WTC11 (cell line): ENCODE measurements around the gene DOHH. TPM values are rescaled to one million over a fixed set of nuclear protein-coding genes. Genes with fewer than 3 reads are reported as not detected.

ENCODE experiments used
- ATAC-seq: fragments of 200-7000 bp; cut with Tn5 transposase; 2 replicates; pipeline ENCODE4 v1.10.0; 2021; ENCODE audit warnings: mild to moderate bottlenecking, moderate library complexity
- CTCF ChIA-PET: fragments of 300-600 bp; sonication (Branson Sonifier 250); formaldehyde crosslinking; loops from one replicate; lab custom pipeline; 2021; ENCODE audit warnings: antibody characterized with exemption; lab: Charles Lee
- POLR2A ChIA-PET: fragments of 350-600 bp; sonication (Branson Sonifier 250); formaldehyde crosslinking; loops from one replicate; lab custom pipeline; 2021; ENCODE audit warnings: antibody characterized with exemption; lab: Charles Lee
- DNase-seq: peaks from one replicate; pipeline ENCODE4 v3.0.0; 2021; ENCODE audit warnings: low spot score
- H3K27ac Mint-ChIP-seq: 2 replicates; pipeline ENCODE4 v1.8.0; 2021; ENCODE audit warnings: mixed read lengths
- H3K27me3 Mint-ChIP-seq: 2 replicates; pipeline ENCODE4 v1.8.0; 2021; ENCODE audit warnings: low read depth, mild to moderate bottlenecking, moderate library complexity, mixed read lengths
- H3K36me3 Mint-ChIP-seq: 2 replicates; pipeline ENCODE4 v1.8.0; 2021; ENCODE audit warnings: mixed read lengths
- H3K4me1 Mint-ChIP-seq: 2 replicates; pipeline ENCODE4 v1.8.0; 2022; ENCODE audit warnings: mixed read lengths
- H3K4me3 Mint-ChIP-seq: 2 replicates; pipeline ENCODE4 v1.8.0; 2021; ENCODE audit warnings: mild to moderate bottlenecking, moderate library complexity, mixed read lengths
- H3K9me3 Mint-ChIP-seq: 2 replicates; pipeline ENCODE4 v1.8.0; 2021; ENCODE audit warnings: mixed read lengths
- CBFB ChIP-seq: sonication (generic); formaldehyde crosslinking; IDR thresholded peaks from 2 replicates; pipeline ENCODE4 v1.8.1; 2022; ENCODE audit warnings: mild to moderate bottlenecking, low read depth, missing genetic modification reagents
- CREB1 ChIP-seq: sonication (generic); formaldehyde crosslinking; IDR thresholded peaks from 2 replicates; pipeline ENCODE4 v1.8.0; 2023; ENCODE audit warnings: mild to moderate bottlenecking, missing genetic modification reagents
- CREM ChIP-seq: sonication (generic); formaldehyde crosslinking; IDR thresholded peaks from 2 replicates; pipeline ENCODE4 v1.8.1; 2022; ENCODE audit warnings: mild to moderate bottlenecking, missing genetic modification reagents, moderate library complexity
- GTF2I ChIP-seq: fragments of 250-450 bp; sonication (Bioruptor Pico); conservative IDR thresholded peaks from 2 replicates; pipeline ENCODE4 v1.4.0; 2021; ENCODE audit warnings: mild to moderate bottlenecking
- JUN ChIP-seq: sonication (generic); formaldehyde crosslinking; IDR thresholded peaks from 2 replicates; pipeline ENCODE4 v1.8.0; 2023; ENCODE audit warnings: mild to moderate bottlenecking, missing genetic modification reagents
- MYBL2 ChIP-seq: sonication (generic); formaldehyde crosslinking; IDR thresholded peaks from 2 replicates; pipeline ENCODE4 v1.8.1; 2023; ENCODE audit warnings: mild to moderate bottlenecking, moderate library complexity, missing genetic modification reagents
- NFATC4 ChIP-seq: fragments of 250-450 bp; sonication (Bioruptor Pico); IDR thresholded peaks from 2 replicates; pipeline ENCODE4 v1.9.0; 2021; ENCODE audit warnings: mild to moderate bottlenecking
- NFE2L1 ChIP-seq: sonication (generic); formaldehyde crosslinking; IDR thresholded peaks from 2 replicates; pipeline ENCODE4 v1.8.1; 2023; ENCODE audit warnings: missing genetic modification reagents
- NR3C1 ChIP-seq: sonication (generic); formaldehyde crosslinking; conservative IDR thresholded peaks from 2 replicates; pipeline ENCODE4 v1.8.1; 2023; ENCODE audit warnings: low read depth, mild to moderate bottlenecking, missing genetic modification reagents
- PRRX2 ChIP-seq: fragments of 250-450 bp; sonication (Bioruptor Pico); IDR thresholded peaks from 2 replicates; pipeline ENCODE4 v1.8.0; 2021; ENCODE audit warnings: mild to moderate bottlenecking
- TCF7 ChIP-seq: sonication (generic); formaldehyde crosslinking; IDR thresholded peaks from 2 replicates; pipeline ENCODE4 v1.8.0; 2022; ENCODE audit warnings: mild to moderate bottlenecking, low read depth, missing genetic modification reagents, moderate library complexity
- TP53 ChIP-seq: sonication (generic); formaldehyde crosslinking; IDR thresholded peaks from 2 replicates; pipeline ENCODE4 v1.8.1; 2023; ENCODE audit warnings: mild to moderate bottlenecking, missing genetic modification reagents
- ZBTB21 ChIP-seq: sonication (generic); formaldehyde crosslinking; IDR thresholded peaks from 2 replicates; pipeline ENCODE4 v1.8.1; 2023; ENCODE audit warnings: mild to moderate bottlenecking, missing genetic modification reagents, borderline replicate concordance
- ZNF121 ChIP-seq: sonication (generic); formaldehyde crosslinking; IDR thresholded peaks from 2 replicates; pipeline ENCODE4 v1.8.0; 2023; ENCODE audit warnings: missing genetic modification reagents
- ZNF232 ChIP-seq: sonication (generic); formaldehyde crosslinking; IDR thresholded peaks from 2 replicates; pipeline ENCODE4 v1.8.0; 2022; ENCODE audit warnings: mild to moderate bottlenecking, missing genetic modification reagents
- ZNF263 ChIP-seq: sonication (generic); formaldehyde crosslinking; IDR thresholded peaks from 2 replicates; pipeline ENCODE4 v1.8.1; 2022; ENCODE audit warnings: low read depth, mild to moderate bottlenecking, moderate library complexity, missing genetic modification reagents
- ZNF671 ChIP-seq: fragments of 250-450 bp; sonication (Bioruptor Pico); IDR thresholded peaks from 2 replicates; pipeline ENCODE4 v1.8.0; 2021; ENCODE audit warnings: mild to moderate bottlenecking
- total RNA-seq: library from RNA; stranded (reverse); gene quantifications from 3 replicates; pipeline ENCODE4 v1.2.3, GENCODE V29; 2021
- TF ChIP-seq, protein P1 (sequence below): sonication (generic); formaldehyde crosslinking; IDR thresholded peaks from 2 replicates; pipeline ENCODE4 v1.8.1; 2023; ENCODE audit warnings: mild to moderate bottlenecking, missing genetic modification reagents
- TF ChIP-seq, protein P2 (sequence below): sonication (generic); formaldehyde crosslinking; IDR thresholded peaks from 2 replicates; pipeline ENCODE4 v1.8.0; 2022; ENCODE audit warnings: missing genetic modification reagents
- TF ChIP-seq, protein P3 (sequence below): sonication (generic); formaldehyde crosslinking; IDR thresholded peaks from 2 replicates; pipeline ENCODE4 v1.8.1; 2023; ENCODE audit warnings: mild to moderate bottlenecking, missing genetic modification reagents, borderline replicate concordance

The DOHH gene
- total RNA-seq, 1 experiment from 2014 or later = 22.2 TPM

DNA sequence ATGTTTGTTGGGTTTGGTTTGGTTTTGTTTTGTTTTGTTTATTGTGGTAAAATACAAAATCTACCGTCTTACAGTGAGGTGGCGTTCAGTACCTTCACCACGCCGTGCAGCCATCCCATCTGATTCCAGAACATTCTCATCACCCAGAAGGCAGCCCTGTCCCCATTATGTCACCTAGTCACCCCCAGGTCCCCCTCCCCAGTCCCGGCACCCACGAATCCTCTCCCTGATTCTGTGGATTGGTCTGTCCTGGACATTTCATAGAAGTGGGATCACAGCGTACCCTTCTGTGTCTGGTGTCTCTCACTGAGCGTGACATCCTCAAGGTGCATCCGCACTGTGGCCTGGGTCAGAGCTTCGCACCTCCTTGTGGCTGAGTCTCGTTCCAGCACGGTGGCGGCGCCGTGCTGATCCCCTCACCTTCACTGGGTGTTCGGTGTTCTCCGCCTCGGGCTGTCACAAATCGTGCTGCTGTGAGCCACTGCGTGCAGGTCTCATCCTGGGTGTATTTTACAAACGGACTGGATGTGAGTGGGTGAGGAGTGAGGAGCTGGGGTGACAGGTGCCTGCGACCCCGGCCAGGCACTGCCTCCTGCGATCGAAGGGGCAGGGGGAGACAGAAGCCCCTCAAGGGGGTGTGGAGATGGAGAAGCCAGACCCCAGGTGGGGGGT is 37.9 kb upstream of the DOHH start:
- peaks cover 9% of the 10 kb centered on the region for H3K4me1 Mint-ChIP-seq
- POLR2A ChIA-PET = interaction anchor here (0.8 kb wide), 1 partner anchor 20 kb away, joined by 3 read pairs; no protein-coding TSS in a partner anchor
- H3K4me3 Mint-ChIP-seq = no peak overlapping the region
- H3K9me3 Mint-ChIP-seq = peaks cover 4% of the 10 kb centered on the region
- CTCF ChIA-PET = interaction anchor here (0.9 to 3.9 kb wide), 8 partner anchors 7 to 149 kb away, joined by 3 to 22 read pairs (median 6); no protein-coding TSS in a partner anchor
- H3K36me3 Mint-ChIP-seq = peaks cover 23% of the 10 kb centered on the region
- DNase-seq (no peak), ATAC-seq (no peak)
- H3K27ac Mint-ChIP-seq = no peak overlapping the region
- no peaks in the 10 kb centered on the region for H3K27me3 Mint-ChIP-seq
- no peak for TF ChIP-seq NR3C1 (CRISPR knock-in tag)
- TF ChIP-seq NFE2L1 (CRISPR knock-in tag) = no peak
- no peak for TF ChIP-seq NFATC4 (CRISPR knock-in tag)

DNA sequence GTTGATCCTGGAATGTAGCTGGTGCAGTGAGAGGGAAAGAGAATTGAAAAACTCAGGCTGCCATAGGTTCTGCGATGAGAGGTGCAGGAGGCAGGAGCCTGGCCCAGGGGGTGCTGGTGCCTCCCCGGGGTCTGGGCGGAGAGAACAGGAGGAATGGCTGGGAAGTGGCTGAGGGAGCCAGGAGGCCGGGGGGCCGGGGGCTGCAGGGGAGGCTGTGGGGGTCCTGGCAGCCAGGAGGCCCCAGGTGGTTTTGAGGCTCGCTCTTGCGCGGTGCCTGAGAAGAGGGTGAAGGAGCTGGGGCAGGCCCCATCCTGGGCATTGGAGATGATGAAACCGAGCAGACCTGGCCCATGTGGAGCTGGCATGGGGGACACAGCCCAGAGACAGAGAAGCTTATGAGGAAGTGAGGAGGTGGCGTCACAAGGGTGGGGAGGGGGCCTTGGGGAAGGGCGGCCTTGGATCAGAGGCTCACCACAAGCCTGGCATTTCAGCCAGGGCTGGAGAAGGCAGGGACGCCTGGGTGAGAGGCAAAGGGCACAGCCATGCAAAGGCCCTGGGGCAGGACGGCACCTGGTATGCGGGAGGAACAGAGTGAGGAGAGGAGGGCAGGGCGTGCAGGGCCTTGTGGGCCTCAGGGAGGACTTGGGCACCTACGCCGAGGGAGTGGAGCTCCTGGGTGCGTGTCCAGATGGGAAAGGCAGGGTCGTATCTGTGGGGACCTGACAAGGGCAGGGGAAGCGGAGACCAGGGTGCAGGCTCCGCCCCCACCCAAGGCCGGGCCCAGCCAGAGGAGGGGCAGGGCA is 37.2 kb upstream of the DOHH start:
- Mint-ChIP-seq H3K27me3 (no peaks in the 10 kb centered on the region), H3K4me1 (peaks cover 9% of the 10 kb centered on the region), H3K9me3 (peaks cover 4% of the 10 kb centered on the region), H3K36me3 (peaks cover 27% of the 10 kb centered on the region), H3K27ac (no peak overlapping the region; the same call in 1 of the 2 replicates), H3K4me3 (no peak overlapping the region)
- ChIA-PET CTCF (interaction anchor here (0.9 to 3.9 kb wide), 6 partner anchors 8 to 150 kb away, joined by 3 to 22 read pairs (median 6); no protein-coding TSS in a partner anchor), POLR2A (no interaction called here)
- DNase-seq (no peak), ATAC-seq (no peak; the same call in 1 of the 2 replicates)
- peak; percentile 86 for TF ChIP-seq GTF2I (CRISPR knock-in tag)
- no peak for TF ChIP-seq CREM (CRISPR knock-in tag)

DNA sequence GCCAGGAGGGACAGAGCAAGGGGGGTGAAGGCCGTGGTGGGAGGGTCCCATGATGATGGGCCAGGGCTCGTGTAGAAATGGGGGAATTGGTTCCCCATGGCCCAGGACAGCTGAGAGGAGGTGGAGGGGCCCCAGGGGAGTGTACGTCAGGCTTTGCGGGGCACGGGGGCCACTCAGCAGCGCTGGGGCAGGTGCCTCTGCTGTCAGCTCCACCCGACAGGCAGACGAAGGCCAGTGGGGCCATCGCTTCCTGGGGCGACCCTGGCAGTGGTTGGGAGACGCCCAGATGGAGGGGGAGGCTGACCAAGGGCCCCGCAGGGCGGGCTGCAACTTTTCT is 36.6 kb upstream of the DOHH start:
- peaks cover 9% of the 10 kb centered on the region for H3K4me1 Mint-ChIP-seq
- H3K36me3 Mint-ChIP-seq = peaks cover 29% of the 10 kb centered on the region
- ChIA-PET POLR2A (no interaction called here), CTCF (interaction anchor here (0.6 to 3.9 kb wide), 5 partner anchors 8 to 730 kb away, joined by 3 to 22 read pairs (median 5); no protein-coding TSS in a partner anchor)
- H3K4me3 Mint-ChIP-seq = no peak overlapping the region
- no peaks in the 10 kb centered on the region for H3K27me3 Mint-ChIP-seq
- no peak overlapping the region; the same call in 1 of the 2 replicates for H3K27ac Mint-ChIP-seq
- TF ChIP-seq CBFB (CRISPR knock-in tag) = no peak
- no peak for TF ChIP-seq ZNF263
- TF ChIP-seq, protein P1, sequence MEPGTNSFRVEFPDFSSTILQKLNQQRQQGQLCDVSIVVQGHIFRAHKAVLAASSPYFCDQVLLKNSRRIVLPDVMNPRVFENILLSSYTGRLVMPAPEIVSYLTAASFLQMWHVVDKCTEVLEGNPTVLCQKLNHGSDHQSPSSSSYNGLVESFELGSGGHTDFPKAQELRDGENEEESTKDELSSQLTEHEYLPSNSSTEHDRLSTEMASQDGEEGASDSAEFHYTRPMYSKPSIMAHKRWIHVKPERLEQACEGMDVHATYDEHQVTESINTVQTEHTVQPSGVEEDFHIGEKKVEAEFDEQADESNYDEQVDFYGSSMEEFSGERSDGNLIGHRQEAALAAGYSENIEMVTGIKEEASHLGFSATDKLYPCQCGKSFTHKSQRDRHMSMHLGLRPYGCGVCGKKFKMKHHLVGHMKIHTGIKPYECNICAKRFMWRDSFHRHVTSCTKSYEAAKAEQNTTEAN (CRISPR knock-in tag) = no peak
- TF ChIP-seq PRRX2 (CRISPR knock-in tag) = no peak
- no peak for TF ChIP-seq TP53 (CRISPR knock-in tag)
- TF ChIP-seq ZNF671 (CRISPR knock-in tag) = no peak
- TF ChIP-seq JUN (CRISPR knock-in tag) = no peak
- TF ChIP-seq, protein P2, sequence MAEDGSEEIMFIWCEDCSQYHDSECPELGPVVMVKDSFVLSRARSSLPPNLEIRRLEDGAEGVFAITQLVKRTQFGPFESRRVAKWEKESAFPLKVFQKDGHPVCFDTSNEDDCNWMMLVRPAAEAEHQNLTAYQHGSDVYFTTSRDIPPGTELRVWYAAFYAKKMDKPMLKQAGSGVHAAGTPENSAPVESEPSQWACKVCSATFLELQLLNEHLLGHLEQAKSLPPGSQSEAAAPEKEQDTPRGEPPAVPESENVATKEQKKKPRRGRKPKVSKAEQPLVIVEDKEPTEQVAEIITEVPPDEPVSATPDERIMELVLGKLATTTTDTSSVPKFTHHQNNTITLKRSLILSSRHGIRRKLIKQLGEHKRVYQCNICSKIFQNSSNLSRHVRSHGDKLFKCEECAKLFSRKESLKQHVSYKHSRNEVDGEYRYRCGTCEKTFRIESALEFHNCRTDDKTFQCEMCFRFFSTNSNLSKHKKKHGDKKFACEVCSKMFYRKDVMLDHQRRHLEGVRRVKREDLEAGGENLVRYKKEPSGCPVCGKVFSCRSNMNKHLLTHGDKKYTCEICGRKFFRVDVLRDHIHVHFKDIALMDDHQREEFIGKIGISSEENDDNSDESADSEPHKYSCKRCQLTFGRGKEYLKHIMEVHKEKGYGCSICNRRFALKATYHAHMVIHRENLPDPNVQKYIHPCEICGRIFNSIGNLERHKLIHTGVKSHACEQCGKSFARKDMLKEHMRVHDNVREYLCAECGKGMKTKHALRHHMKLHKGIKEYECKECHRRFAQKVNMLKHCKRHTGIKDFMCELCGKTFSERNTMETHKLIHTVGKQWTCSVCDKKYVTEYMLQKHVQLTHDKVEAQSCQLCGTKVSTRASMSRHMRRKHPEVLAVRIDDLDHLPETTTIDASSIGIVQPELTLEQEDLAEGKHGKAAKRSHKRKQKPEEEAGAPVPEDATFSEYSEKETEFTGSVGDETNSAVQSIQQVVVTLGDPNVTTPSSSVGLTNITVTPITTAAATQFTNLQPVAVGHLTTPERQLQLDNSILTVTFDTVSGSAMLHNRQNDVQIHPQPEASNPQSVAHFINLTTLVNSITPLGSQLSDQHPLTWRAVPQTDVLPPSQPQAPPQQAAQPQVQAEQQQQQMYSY = no peak
- TF ChIP-seq ZBTB21 (CRISPR knock-in tag) = no peak
- TF ChIP-seq, protein P3, sequence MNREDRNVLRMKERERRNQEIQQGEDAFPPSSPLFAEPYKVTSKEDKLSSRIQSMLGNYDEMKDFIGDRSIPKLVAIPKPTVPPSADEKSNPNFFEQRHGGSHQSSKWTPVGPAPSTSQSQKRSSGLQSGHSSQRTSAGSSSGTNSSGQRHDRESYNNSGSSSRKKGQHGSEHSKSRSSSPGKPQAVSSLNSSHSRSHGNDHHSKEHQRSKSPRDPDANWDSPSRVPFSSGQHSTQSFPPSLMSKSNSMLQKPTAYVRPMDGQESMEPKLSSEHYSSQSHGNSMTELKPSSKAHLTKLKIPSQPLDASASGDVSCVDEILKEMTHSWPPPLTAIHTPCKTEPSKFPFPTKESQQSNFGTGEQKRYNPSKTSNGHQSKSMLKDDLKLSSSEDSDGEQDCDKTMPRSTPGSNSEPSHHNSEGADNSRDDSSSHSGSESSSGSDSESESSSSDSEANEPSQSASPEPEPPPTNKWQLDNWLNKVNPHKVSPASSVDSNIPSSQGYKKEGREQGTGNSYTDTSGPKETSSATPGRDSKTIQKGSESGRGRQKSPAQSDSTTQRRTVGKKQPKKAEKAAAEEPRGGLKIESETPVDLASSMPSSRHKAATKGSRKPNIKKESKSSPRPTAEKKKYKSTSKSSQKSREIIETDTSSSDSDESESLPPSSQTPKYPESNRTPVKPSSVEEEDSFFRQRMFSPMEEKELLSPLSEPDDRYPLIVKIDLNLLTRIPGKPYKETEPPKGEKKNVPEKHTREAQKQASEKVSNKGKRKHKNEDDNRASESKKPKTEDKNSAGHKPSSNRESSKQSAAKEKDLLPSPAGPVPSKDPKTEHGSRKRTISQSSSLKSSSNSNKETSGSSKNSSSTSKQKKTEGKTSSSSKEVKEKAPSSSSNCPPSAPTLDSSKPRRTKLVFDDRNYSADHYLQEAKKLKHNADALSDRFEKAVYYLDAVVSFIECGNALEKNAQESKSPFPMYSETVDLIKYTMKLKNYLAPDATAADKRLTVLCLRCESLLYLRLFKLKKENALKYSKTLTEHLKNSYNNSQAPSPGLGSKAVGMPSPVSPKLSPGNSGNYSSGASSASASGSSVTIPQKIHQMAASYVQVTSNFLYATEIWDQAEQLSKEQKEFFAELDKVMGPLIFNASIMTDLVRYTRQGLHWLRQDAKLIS (CRISPR knock-in tag) = no peak
- TF ChIP-seq TCF7 (CRISPR knock-in tag) = no peak
- no peak for TF ChIP-seq ZNF232 (CRISPR knock-in tag)
- no peak for TF ChIP-seq MYBL2 (CRISPR knock-in tag)
- TF ChIP-seq ZNF121 (CRISPR knock-in tag) = no peak
- no peak for TF ChIP-seq CREM (CRISPR knock-in tag)
- no peak for TF ChIP-seq CREB1 (CRISPR knock-in tag)
- H3K9me3 Mint-ChIP-seq = peaks cover 4% of the 10 kb centered on the region
- DNase-seq (no peak), ATAC-seq (no peak)
